Neutrophil (primary cell): ENCODE results near the gene DMWD.

Experiments
- H3K27ac ChIP-seq: fragments of 200-600 bp; sonication (generic); 2 replicates; pipeline ENCODE4 v1.5.1; 2016; ENCODE audit warnings: mild to moderate bottlenecking, moderate library complexity
- H3K27me3 ChIP-seq: fragments of 200-600 bp; sonication (generic); 2 replicates; pipeline ENCODE4 v1.6.0; 2016; ENCODE audit warnings: mild to moderate bottlenecking
- H3K36me3 ChIP-seq: fragments of 200-600 bp; sonication (generic); 2 replicates; pipeline ENCODE4 v1.5.1; 2017
- H3K4me1 ChIP-seq, 2 experiments: fragments of 200-600 bp in 1 of 2; sonication (generic) in 1 of 2; 1 replicate in 1 of 2; 2 replicates in 1 of 2; pipeline versions ENCODE4 v1.5.1 to v1.6.1; 2013 to 2016; ENCODE audit warnings: low read depth in 1 of 2, low read length in 1 of 2, mild to moderate bottlenecking in 1 of 2, moderate library complexity in 1 of 2; ENCODE audit not compliant: control insufficient read depth in 1 of 2, insufficient read depth in 1 of 2
- H3K4me3 ChIP-seq, 2 experiments: fragments of 200-600 bp in 1 of 2; sonication (generic) in 1 of 2; 1 replicate in 1 of 2; 2 replicates in 1 of 2; pipeline ENCODE4 v1.5.1; 2013 to 2016; ENCODE audit warnings: low read depth in 1 of 2, low read length in 1 of 2, mild to moderate bottlenecking in 1 of 2, moderate library complexity in 1 of 2
- H3K9me3 ChIP-seq: fragments of 200-600 bp; sonication (generic); 2 replicates; pipeline ENCODE4 v1.5.1; 2016
- TF ChIP-seq, protein P1 (sequence below): fragments of 200-600 bp; sonication (generic); IDR thresholded peaks from 2 replicates; pipeline ENCODE4 v1.5.1; 2016; ENCODE audit warnings: antibody characterized with exemption

DMWD gene

DNA sequence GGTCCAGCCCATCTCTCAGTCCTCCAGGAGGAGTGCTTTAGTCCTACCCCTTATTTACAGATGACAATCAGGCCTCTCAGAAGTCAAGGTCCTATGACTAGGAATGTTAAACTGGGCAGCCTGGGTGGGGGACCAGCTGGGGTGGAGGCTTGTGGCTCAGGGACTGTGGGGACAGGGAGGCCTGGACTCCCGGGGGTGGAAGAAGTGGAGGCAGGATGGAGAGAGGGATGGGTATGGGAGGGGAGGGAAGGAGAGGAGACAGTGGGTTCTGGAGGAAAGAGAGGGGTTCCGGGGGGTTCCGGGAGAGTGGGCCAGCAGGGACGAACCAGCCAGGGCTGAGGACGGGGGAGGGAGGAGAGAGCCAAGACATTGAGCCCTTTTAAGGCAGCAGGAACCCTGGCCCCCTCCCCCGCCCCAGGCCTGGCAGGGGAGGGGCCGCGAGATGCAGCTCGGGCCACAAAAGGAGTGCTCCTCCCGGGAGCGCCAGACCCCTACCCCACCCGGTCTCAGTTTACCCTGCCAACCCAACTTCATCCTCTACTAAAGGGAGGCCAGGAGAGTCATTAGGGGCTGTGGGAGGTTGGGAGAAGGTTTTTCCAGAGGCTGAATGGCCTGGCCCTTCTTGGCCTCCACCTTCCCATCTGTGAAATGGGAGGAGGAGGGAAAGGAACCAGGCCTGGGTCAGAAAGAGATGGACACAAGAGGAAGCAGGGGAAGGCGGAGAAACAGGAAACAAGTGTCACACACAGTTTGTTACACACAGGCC lies 12.0 kb downstream of the DMWD start:
- peaks cover 6 to 11% of the 10 kb centered on the region in 2 experiments for H3K4me1 ChIP-seq
- TF ChIP-seq, protein P1, sequence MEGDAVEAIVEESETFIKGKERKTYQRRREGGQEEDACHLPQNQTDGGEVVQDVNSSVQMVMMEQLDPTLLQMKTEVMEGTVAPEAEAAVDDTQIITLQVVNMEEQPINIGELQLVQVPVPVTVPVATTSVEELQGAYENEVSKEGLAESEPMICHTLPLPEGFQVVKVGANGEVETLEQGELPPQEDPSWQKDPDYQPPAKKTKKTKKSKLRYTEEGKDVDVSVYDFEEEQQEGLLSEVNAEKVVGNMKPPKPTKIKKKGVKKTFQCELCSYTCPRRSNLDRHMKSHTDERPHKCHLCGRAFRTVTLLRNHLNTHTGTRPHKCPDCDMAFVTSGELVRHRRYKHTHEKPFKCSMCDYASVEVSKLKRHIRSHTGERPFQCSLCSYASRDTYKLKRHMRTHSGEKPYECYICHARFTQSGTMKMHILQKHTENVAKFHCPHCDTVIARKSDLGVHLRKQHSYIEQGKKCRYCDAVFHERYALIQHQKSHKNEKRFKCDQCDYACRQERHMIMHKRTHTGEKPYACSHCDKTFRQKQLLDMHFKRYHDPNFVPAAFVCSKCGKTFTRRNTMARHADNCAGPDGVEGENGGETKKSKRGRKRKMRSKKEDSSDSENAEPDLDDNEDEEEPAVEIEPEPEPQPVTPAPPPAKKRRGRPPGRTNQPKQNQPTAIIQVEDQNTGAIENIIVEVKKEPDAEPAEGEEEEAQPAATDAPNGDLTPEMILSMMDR, result no peak
- H3K4me3 ChIP-seq, result no peak overlapping the region
- peaks cover 99% of the 10 kb centered on the region for H3K27me3 ChIP-seq
- no peak overlapping the region for H3K27ac ChIP-seq
- peaks cover 3% of the 10 kb centered on the region for H3K36me3 ChIP-seq
- no peaks in the 10 kb centered on the region for H3K9me3 ChIP-seq

DNA sequence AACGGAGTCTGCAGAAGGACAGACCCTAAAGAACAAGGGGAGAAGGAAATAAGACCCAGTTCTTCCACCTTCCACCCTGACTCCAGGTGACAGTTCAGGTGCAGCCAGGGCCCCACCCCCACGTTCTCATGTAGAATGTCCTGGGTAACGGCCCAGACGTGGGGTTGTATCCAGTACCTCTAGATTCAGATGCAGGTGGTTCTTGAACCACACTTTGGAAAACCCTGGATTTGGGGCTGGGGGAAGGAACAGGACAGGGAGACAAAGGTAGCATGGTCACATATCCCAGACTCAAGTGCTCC lies 12.5 kb downstream of the DMWD start:
- TF ChIP-seq, protein P1, result no peak
- Histone ChIP-seq H3K4me1 (peaks cover 6 to 11% of the 10 kb centered on the region in 2 experiments), H3K27me3 (peaks cover 99% of the 10 kb centered on the region), H3K36me3 (no peaks in the 10 kb centered on the region), H3K4me3 (no peak overlapping the region), H3K9me3 (no peaks in the 10 kb centered on the region), H3K27ac (no peak overlapping the region)

DNA sequence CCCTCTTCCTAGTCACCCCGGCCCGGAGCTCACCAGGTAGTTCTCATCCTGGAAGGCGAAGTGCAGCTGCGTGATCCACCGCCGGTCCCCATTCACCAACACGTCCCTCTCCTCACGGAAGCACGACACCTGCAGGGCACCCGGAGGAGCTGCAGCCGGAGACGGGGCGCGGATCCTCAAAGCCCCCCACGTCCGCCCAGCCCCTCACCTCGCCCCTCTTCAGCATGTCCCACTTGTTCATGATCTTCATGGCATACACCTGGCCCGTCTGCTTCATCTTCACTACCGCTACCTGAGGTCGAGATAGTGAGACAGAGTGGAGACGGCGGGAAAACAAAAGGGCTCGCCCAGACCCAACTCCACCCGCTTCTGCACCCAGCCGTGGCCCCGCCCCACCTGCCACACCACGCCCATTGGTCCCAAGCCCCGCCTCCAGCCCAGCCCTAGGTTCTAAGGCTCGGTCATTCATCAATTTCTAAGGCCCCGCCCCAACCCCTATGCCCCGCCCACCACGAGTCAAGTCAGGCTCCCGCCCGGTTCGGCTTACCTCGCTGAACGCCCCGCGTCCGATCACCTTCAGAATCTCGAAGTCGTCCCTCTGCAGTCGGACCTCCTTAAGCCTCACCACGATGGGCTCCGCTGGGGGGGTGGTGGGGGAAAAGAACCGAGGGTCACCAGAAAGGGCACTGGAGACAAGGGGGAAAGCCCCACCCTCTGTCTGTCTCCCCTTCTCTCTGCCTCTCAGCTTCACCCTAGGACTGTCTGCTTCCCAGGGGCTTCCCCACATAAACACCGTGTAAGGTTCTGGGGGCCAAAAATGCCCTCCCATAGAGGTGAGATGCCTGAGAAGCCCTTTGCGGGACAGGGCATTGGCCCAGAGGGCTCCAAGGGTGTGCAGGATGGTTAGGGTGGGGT lies 13.2 kb downstream of the DMWD start:
- Histone ChIP-seq H3K4me1 (peaks cover 6 to 11% of the 10 kb centered on the region in 2 experiments), H3K27me3 (peaks cover 99% of the 10 kb centered on the region), H3K9me3 (no peaks in the 10 kb centered on the region), H3K4me3 (no peak overlapping the region), H3K27ac (no peak overlapping the region), H3K36me3 (no peaks in the 10 kb centered on the region)
- TF ChIP-seq, protein P1, result peak; percentile 38

DNA sequence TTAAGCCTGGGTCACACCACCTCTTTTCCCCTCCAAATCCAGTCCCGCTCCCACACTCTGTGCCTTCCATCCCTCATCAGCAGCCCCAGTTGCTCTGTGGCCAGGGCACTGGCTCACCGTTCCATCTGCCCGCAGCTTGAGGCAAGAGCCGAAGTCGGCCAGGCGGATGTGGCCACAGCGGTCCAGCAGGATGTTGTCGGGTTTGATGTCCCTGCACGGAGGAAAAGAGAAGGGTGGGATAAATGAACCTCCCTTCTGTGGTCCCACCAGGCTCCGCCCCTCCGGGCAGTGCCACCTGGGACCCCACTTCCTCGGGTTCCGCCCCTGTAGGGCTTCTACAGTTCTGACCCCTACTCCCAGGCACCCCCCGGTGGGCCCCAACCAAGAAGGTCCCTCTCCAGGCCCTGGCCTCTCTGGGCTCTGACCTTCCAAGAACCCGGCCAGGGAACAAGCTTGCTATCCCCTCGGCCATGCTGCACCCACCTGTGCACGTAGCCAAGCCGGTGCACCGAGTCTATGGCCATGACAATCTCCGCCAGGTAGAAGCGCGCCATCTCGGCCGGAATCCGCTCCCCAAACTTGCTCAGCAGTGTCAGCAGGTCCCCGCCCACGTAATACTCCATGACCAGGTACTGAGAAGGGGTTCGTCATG lies 14.5 kb downstream of the DMWD start:
- Histone ChIP-seq H3K4me3 (no peak overlapping the region), H3K4me1 (peaks cover 6 to 11% of the 10 kb centered on the region in 2 experiments), H3K27me3 (peaks cover 99% of the 10 kb centered on the region), H3K9me3 (no peaks in the 10 kb centered on the region), H3K27ac (no peak overlapping the region), H3K36me3 (no peaks in the 10 kb centered on the region)
- TF ChIP-seq, protein P1, result no peak

DNA sequence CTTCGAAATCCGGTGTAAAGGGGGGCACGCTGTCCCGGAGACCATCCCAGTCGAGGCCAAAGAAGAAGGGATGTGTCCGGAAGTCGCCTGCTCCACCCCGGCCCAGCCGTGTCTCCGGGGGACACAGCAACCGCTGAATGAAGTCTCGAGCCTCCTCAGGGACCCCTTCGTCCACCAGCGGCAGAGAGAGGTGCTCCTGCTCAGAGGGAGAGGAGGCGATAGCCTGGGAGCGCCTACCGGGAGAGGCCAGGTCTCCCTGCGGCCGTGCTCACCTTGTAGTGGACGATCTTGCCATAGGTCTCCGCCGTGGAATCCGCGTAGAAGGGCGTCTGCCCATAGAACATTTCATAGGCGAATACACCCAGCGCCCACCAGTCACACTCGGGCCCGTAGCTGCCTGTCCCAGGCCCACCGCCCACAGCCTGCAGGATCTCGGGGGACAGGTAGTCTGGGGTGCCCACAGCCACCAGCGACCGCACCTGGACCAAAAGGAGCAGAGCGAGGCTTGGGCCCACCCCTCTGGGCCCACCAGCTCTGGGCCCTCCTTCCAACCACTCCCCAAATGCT lies 15.2 kb downstream of the DMWD start:
- H3K27ac ChIP-seq, result no peak overlapping the region
- H3K9me3 ChIP-seq, result no peaks in the 10 kb centered on the region
- H3K4me3 ChIP-seq, result no peak overlapping the region
- TF ChIP-seq, protein P1, result no peak
- H3K27me3 ChIP-seq, result peaks cover 99% of the 10 kb centered on the region
- no peaks in the 10 kb centered on the region for H3K36me3 ChIP-seq
- peaks cover 6 to 11% of the 10 kb centered on the region in 2 experiments for H3K4me1 ChIP-seq
